GM23338 (cell line): ENCODE measurements around the gene NHEJ1. TPM values are rescaled to one million over a fixed set of nuclear protein-coding genes. Genes with fewer than 3 reads are reported as not detected.

Source experiments
- ATAC-seq: fragments of 200-7000 bp; cut with Tn5 transposase; 3 replicates; pipeline ENCODE4 v1.9.1; 2020
- DNase-seq: peaks from one replicate; pipeline ENCODE4 v3.0.0-alpha.2; 2015; ENCODE audit warnings: low spot score
- H2AFZ ChIP-seq: fragments of 200-600 bp; sonication (generic); 2 replicates; pipeline ENCODE4 v1.8.0; 2016; ENCODE audit warnings: antibody characterized with exemption, mild to moderate bottlenecking, moderate library complexity
- H3F3A ChIP-seq: fragments of 200-600 bp; sonication (generic); replicated peaks from 2 replicates; pipeline ENCODE4 v1.8.0; 2017; ENCODE audit warnings: antibody characterized with exemption, mixed run types, low read depth
- H3K27ac ChIP-seq: fragments of 200-600 bp; sonication (generic); 2 replicates; pipeline ENCODE4 v1.6.1; 2016; ENCODE audit warnings: low read depth
- H3K27me3 ChIP-seq: fragments of 200-600 bp; sonication (generic); 2 replicates; pipeline ENCODE4 v1.8.0; 2016; ENCODE audit warnings: mild to moderate bottlenecking, mixed run types, moderate library complexity; ENCODE audit not compliant: insufficient read depth
- H3K36me3 ChIP-seq: fragments of 200-600 bp; sonication (generic); 2 replicates; pipeline ENCODE4 v1.8.0; 2016; ENCODE audit warnings: mild to moderate bottlenecking; ENCODE audit not compliant: insufficient read depth
- H3K4me1 ChIP-seq: fragments of 200-600 bp; sonication (generic); 2 replicates; pipeline ENCODE4 v1.8.0; 2016; ENCODE audit warnings: mild to moderate bottlenecking, moderate library complexity; ENCODE audit not compliant: insufficient read depth
- H3K4me2 ChIP-seq: fragments of 200-600 bp; sonication (generic); 2 replicates; pipeline ENCODE4 v1.7.1; 2017; ENCODE audit warnings: mixed run types
- H3K4me3 ChIP-seq: fragments of 200-600 bp; sonication (generic); 2 replicates; pipeline ENCODE4 v1.6.1; 2016; ENCODE audit warnings: mixed run types
- H3K79me2 ChIP-seq: fragments of 200-600 bp; sonication (generic); replicated peaks from 2 replicates; pipeline ENCODE4 v1.8.0; 2017; ENCODE audit warnings: mild to moderate bottlenecking; ENCODE audit not compliant: insufficient read depth
- H3K9me2 ChIP-seq: fragments of 200-600 bp; sonication (generic); 2 replicates; pipeline ENCODE4 v1.8.0; 2017; ENCODE audit not compliant: insufficient read depth
- H4K20me1 ChIP-seq: fragments of 200-600 bp; sonication (generic); replicated peaks from 2 replicates; pipeline ENCODE4 v1.8.0; 2017; ENCODE audit warnings: mild to moderate bottlenecking; ENCODE audit not compliant: insufficient read depth
- H3K27ac Mint-ChIP-seq: 2 replicates; pipeline ENCODE4 v1.8.0; 2020; ENCODE audit warnings: inconsistent platforms, mild to moderate bottlenecking, moderate library complexity, mixed read lengths
- H3K27me3 Mint-ChIP-seq: 3 replicates; pipeline ENCODE4 v1.8.0; 2022; ENCODE audit warnings: low read depth, mild to moderate bottlenecking, moderate library complexity, mixed read lengths, inconsistent platforms; ENCODE audit not compliant: insufficient read depth, poor library complexity
- H3K36me3 Mint-ChIP-seq: 3 replicates; pipeline ENCODE4 v1.8.0; 2021; ENCODE audit warnings: low read depth, mild to moderate bottlenecking, inconsistent platforms, moderate library complexity, mixed read lengths
- H3K4me1 Mint-ChIP-seq: 3 replicates; pipeline ENCODE4 v1.8.0; 2020; ENCODE audit warnings: mild to moderate bottlenecking, inconsistent platforms, mixed read lengths
- H3K4me3 Mint-ChIP-seq: 3 replicates; pipeline ENCODE4 v1.8.0; 2021; ENCODE audit warnings: moderate library complexity, mild to moderate bottlenecking, inconsistent platforms, mixed read lengths
- H3K9me3 Mint-ChIP-seq: 3 replicates; pipeline ENCODE4 v1.8.0; 2020; ENCODE audit warnings: moderate library complexity, mild to moderate bottlenecking, inconsistent platforms, mixed read lengths
- CREB1 ChIP-seq: fragments of 250-450 bp; sonication (Bioruptor Pico); IDR thresholded peaks from 2 replicates; pipeline ENCODE4 v1.5.0; 2020; ENCODE audit warnings: low read depth, mild to moderate bottlenecking, moderate library complexity
- EZH2 ChIP-seq: fragments of 200-600 bp; sonication (generic); IDR thresholded peaks from one replicate; pipeline ENCODE4 v1.8.0; 2017; ENCODE audit warnings: antibody characterized with exemption, mild to moderate bottlenecking, low read depth; ENCODE audit not compliant: unreplicated experiment
- EZH2phosphoT487 ChIP-seq: fragments of 200-600 bp; sonication (generic); IDR thresholded peaks from one replicate; pipeline ENCODE4 v1.8.1; 2018; ENCODE audit warnings: antibody characterized with exemption; ENCODE audit not compliant: unreplicated experiment
- JUNB ChIP-seq: IDR thresholded peaks from one replicate; pipeline ENCODE4 v1.6.1; 2016; ENCODE audit warnings: antibody characterized with exemption; ENCODE audit not compliant: unreplicated experiment
- NANOG ChIP-seq: IDR thresholded peaks from 2 replicates; pipeline ENCODE4 v1.6.1; 2016; ENCODE audit warnings: antibody characterized with exemption, borderline replicate concordance
- POLR2AphosphoS5 ChIP-seq: IDR thresholded peaks from 2 replicates; pipeline ENCODE4 v1.6.1; 2016; ENCODE audit warnings: antibody characterized with exemption, low read depth
- STAT1 ChIP-seq: IDR thresholded peaks from one replicate; pipeline ENCODE4 v1.6.1; 2016; ENCODE audit warnings: antibody characterized with exemption; ENCODE audit not compliant: unreplicated experiment
- ZNF114 ChIP-seq: fragments of 250-450 bp; sonication (Bioruptor Pico); IDR thresholded peaks from 2 replicates; pipeline ENCODE4 v1.5.0; 2020; ENCODE audit warnings: mild to moderate bottlenecking, moderate library complexity
- ZNF331 ChIP-seq: fragments of 250-450 bp; sonication (Bioruptor Pico); IDR thresholded peaks from 2 replicates; pipeline ENCODE4 v1.5.0; 2020; ENCODE audit warnings: low read depth, mild to moderate bottlenecking, moderate library complexity
- ZNF462 ChIP-seq: fragments of 250-450 bp; sonication (Bioruptor Pico); IDR thresholded peaks from 2 replicates; pipeline ENCODE4 v1.5.0; 2020; ENCODE audit warnings: mild to moderate bottlenecking, moderate library complexity
- polyA plus RNA-seq: library from polyadenylated mRNA; unstranded; fragments of >200 nt; fragmentation: Nextera tagmentation; extraction: Ambion mirVana; gene quantifications from 2 replicates; pipeline ENCODE4 v1.2.1, GENCODE V29; 2016
- total RNA-seq: library from RNA; depleted of rRNA; stranded (reverse); fragments of >200 nt; shearing (Covaris generic); gene quantifications from 2 replicates; pipeline ENCODE4 v1.2.3, GENCODE V29; 2014
- TF ChIP-seq, protein P1 (sequence below), 2 experiments: fragments of 200-600 bp in 1 of 2; sonication (generic) in 1 of 2; conservative IDR thresholded peaks; 2 replicates each; pipeline versions ENCODE4 v1.5.1 to v1.6.1; 2016 to 2017; ENCODE audit warnings: antibody characterized with exemption in 2 of 2, low read depth in 2 of 2, mild to moderate bottlenecking in 2 of 2, moderate library complexity in 1 of 2
- TF ChIP-seq, protein P2 (sequence below): IDR thresholded peaks from 2 replicates; pipeline ENCODE4 v1.6.1; 2016; ENCODE audit warnings: antibody characterized with exemption

NHEJ1 gene
- total and polyA plus RNA-seq, 2 experiments from 2014 or later, result 19.6 to 30.6 TPM

DNA sequence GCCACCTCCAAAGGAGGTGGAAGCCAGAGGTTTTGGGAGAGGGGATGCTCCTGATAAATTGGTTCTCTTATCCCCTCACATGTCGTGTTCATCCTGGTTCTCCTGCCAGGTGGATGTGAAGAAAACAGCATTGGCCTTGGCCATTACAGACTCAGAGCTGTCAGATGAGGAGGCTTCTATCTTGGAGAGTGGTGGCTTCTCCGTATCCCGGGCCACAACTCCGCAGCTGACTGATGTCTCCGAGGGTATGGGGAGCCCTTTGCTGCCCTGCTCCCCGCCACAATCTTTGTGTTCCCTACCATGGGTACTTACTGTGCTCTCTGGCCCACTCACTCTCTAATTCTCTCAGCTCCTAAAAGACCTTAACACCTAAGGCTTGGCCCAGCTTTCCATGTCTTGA is 20.9 kb upstream of the NHEJ1 start:
- Histone ChIP-seq H3K27me3 (no peaks in the 10 kb centered on the region), H3K4me3 (no peak overlapping the region), H2AFZ (no peak overlapping the region), H3K9me2 (no peaks in the 10 kb centered on the region), H3K27ac (no peak overlapping the region), H3K4me2 (no peak overlapping the region), H3K4me1 (peaks cover 7% of the 10 kb centered on the region), H3K79me2 (peaks cover 7% of the 10 kb centered on the region), H3K36me3 (no peaks in the 10 kb centered on the region), H3F3A (peaks cover 15% of the 10 kb centered on the region), H4K20me1 (no peaks in the 10 kb centered on the region; the same call in 1 of the 2 replicates)
- Mint-ChIP-seq H3K9me3 (no peaks in the 10 kb centered on the region; the same call in 2 of the 3 replicates), H3K4me1 (peaks cover 8% of the 10 kb centered on the region; the same call in 2 of the 3 replicates), H3K27ac (no peak overlapping the region), H3K27me3 (peaks cover 5% of the 10 kb centered on the region), H3K36me3 (peaks cover 30% of the 10 kb centered on the region), H3K4me3 (no peak overlapping the region)
- TF ChIP-seq STAT1 (no peak), ZNF114 (CRISPR knock-in tag) (no peak), EZH2phosphoT487 (no peak), EZH2 (no peak), JUNB (no peak), ZNF331 (no peak), POLR2AphosphoS5 (no peak)
- TF ChIP-seq, protein P1, sequence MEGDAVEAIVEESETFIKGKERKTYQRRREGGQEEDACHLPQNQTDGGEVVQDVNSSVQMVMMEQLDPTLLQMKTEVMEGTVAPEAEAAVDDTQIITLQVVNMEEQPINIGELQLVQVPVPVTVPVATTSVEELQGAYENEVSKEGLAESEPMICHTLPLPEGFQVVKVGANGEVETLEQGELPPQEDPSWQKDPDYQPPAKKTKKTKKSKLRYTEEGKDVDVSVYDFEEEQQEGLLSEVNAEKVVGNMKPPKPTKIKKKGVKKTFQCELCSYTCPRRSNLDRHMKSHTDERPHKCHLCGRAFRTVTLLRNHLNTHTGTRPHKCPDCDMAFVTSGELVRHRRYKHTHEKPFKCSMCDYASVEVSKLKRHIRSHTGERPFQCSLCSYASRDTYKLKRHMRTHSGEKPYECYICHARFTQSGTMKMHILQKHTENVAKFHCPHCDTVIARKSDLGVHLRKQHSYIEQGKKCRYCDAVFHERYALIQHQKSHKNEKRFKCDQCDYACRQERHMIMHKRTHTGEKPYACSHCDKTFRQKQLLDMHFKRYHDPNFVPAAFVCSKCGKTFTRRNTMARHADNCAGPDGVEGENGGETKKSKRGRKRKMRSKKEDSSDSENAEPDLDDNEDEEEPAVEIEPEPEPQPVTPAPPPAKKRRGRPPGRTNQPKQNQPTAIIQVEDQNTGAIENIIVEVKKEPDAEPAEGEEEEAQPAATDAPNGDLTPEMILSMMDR (conservative IDR thresholded peaks at IDR 0.05; ENCODE audit: low read depth in 2 of 2), result no peak
- TF ChIP-seq, protein P2, sequence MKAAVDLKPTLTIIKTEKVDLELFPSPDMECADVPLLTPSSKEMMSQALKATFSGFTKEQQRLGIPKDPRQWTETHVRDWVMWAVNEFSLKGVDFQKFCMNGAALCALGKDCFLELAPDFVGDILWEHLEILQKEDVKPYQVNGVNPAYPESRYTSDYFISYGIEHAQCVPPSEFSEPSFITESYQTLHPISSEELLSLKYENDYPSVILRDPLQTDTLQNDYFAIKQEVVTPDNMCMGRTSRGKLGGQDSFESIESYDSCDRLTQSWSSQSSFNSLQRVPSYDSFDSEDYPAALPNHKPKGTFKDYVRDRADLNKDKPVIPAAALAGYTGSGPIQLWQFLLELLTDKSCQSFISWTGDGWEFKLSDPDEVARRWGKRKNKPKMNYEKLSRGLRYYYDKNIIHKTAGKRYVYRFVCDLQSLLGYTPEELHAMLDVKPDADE, result no peak
- DNase-seq, result no peak
- no peak for ATAC-seq

GRCh38 chr2:219180961-219181360 is 20.3 kb upstream of the NHEJ1 start:
- peaks cover 9% of the 10 kb centered on the region for H3K4me1 ChIP-seq
- Mint-ChIP-seq H3K9me3 (no peaks in the 10 kb centered on the region; the same call in 2 of the 3 replicates), H3K27ac (no peak overlapping the region), H3K27me3 (peaks cover 5% of the 10 kb centered on the region), H3K36me3 (peaks cover 30% of the 10 kb centered on the region), H3K4me3 (no peak overlapping the region), H3K4me1 (peaks cover 8% of the 10 kb centered on the region; the same call in 2 of the 3 replicates)
- no peaks in the 10 kb centered on the region for H3K27me3 ChIP-seq
- H4K20me1 ChIP-seq, result no peaks in the 10 kb centered on the region; the same call in 1 of the 2 replicates
- H3F3A ChIP-seq, result peaks cover 18% of the 10 kb centered on the region
- H3K79me2 ChIP-seq, result peaks cover 7% of the 10 kb centered on the region
- H3K4me3 ChIP-seq, result no peak overlapping the region
- no peak overlapping the region for H3K27ac ChIP-seq
- no peak overlapping the region for H2AFZ ChIP-seq
- DNase-seq, result no peak
- no peaks in the 10 kb centered on the region for H3K9me2 ChIP-seq
- no peak for ATAC-seq
- H3K4me2 ChIP-seq, result no peak overlapping the region
- no peaks in the 10 kb centered on the region for H3K36me3 ChIP-seq
- TF ChIP-seq CREB1 (no peak), NANOG (no peak), ZNF462 (CRISPR knock-in tag) (no peak), POLR2AphosphoS5 (no peak), STAT1 (no peak), JUNB (no peak)
